Measurements from ENCODE around the gene GABRR2.

The GABRR2 gene

GRCh38 chr6:89214197-89214596 is 100.9 kb downstream of the GABRR2 start:
- peaks cover 18% of the 10 kb centered on the region for H3K4me1 ChIP-seq (ENCODE audit: insufficient read depth, low read length)
- H3K9ac ChIP-seq (ENCODE audit: low read depth, low read length), result no peak overlapping the region
- H3K9me3 ChIP-seq (ENCODE audit: control insufficient read depth, insufficient read depth, low read length), result no peaks in the 10 kb centered on the region
- no peaks in the 10 kb centered on the region for H3K36me3 ChIP-seq (ENCODE audit: insufficient read depth, low read length)

GRCh38 chr6:89212472-89212871 is 102.6 kb downstream of the GABRR2 start:
- Histone ChIP-seq H3K4me1 (ENCODE audit: insufficient read depth, low read length) (peaks cover 13% of the 10 kb centered on the region), H3K9me3 (ENCODE audit: control insufficient read depth, insufficient read depth, low read length) (no peaks in the 10 kb centered on the region), H3K9ac (ENCODE audit: low read depth, low read length) (no peak overlapping the region), H3K36me3 (ENCODE audit: insufficient read depth, low read length) (no peaks in the 10 kb centered on the region)

GRCh38 chr6:89209457-89209856 is 105.6 kb downstream of the GABRR2 start:
- no peaks in the 10 kb centered on the region for H3K9me3 ChIP-seq (ENCODE audit: control insufficient read depth, insufficient read depth, low read length)
- H3K36me3 ChIP-seq (ENCODE audit: insufficient read depth, low read length), result no peaks in the 10 kb centered on the region
- H3K4me1 ChIP-seq (ENCODE audit: insufficient read depth, low read length), result peaks cover 11% of the 10 kb centered on the region
- H3K9ac ChIP-seq (ENCODE audit: low read depth, low read length), result no peak overlapping the region

GRCh38 chr6:89208551-89208950 is 106.5 kb downstream of the GABRR2 start:
- Histone ChIP-seq H3K9ac (ENCODE audit: low read depth, low read length) (no peak overlapping the region), H3K9me3 (ENCODE audit: control insufficient read depth, insufficient read depth, low read length) (no peaks in the 10 kb centered on the region)

More at GRCh38 chr6:89208551-89208950, 106.5 kb downstream of the GABRR2 start:
- Histone ChIP-seq H3K4me1 (ENCODE audit: insufficient read depth, low read length) (peaks cover 11% of the 10 kb centered on the region), H3K36me3 (ENCODE audit: insufficient read depth, low read length) (no peaks in the 10 kb centered on the region)

Measured in ES-I3 (cell line).